ENCODE measurements around the gene GOLGA6L10. TPM values are rescaled to one million over a fixed set of nuclear protein-coding genes. Genes with fewer than 3 reads are reported as not detected.
"Not testable (repeated sequence)": the region's sequence is repeated elsewhere in the genome, so short reads cannot be mapped to it uniquely, and the experiment has no call there.

The GOLGA6L10 gene
- total RNA-seq, 1 experiment from 2014 or later: 1.2 TPM

GRCh38 chr15:82344421-82344820 is 4.9 kb downstream of the GOLGA6L10 start:
- CTCF ChIA-PET; H3K9me2 ChIP-seq (ENCODE audit: insufficient read depth); RAD21 ChIA-PET (ENCODE audit: low non-redundant PET in 1 of 2, low total read pairs in 2 of 2, uncharacterized antibody in 2 of 2, unreplicated experiment in 2 of 2); BruUV-seq (replicated peaks); ATAC-seq; H3K4me1 ChIP-seq (ENCODE audit: control insufficient read depth in 1 of 2, insufficient read depth in 2 of 2, low read length in 2 of 2); H3K9ac ChIP-seq (ENCODE audit: low read length); intact Hi-C loops (cut with micrococcal nuclease); H3K4me3 ChIP-seq (replicated peaks in 1 of 2; ENCODE audit: low read depth in 1 of 2, low read length in 2 of 2); H3K79me2 ChIP-seq (ENCODE audit: insufficient read depth, low read length); H3K9me3 ChIP-seq (ENCODE audit: control insufficient read depth in 1 of 2, insufficient read depth in 1 of 2, low read depth in 1 of 2, low read length in 2 of 2); DNase-seq (ENCODE audit: low read depth, low spot score); H4K20me1 ChIP-seq (ENCODE audit: insufficient read depth); POLR2A ChIA-PET; H3K36me3 ChIP-seq (ENCODE audit: control insufficient read depth in 1 of 2, insufficient read depth in 2 of 2, low read length in 2 of 2); H3K27me3 ChIP-seq (ENCODE audit: insufficient read depth, low read length); H2AFZ ChIP-seq (ENCODE audit: low read depth, low read length, poor library complexity, severe bottlenecking); H3K4me2 ChIP-seq (ENCODE audit: low read length); H3K27ac ChIP-seq (ENCODE audit: low read depth, low read length): not testable (repeated sequence)

GRCh38 chr15:82343851-82344250 is 5.4 kb downstream of the GOLGA6L10 start:
- RAD21 ChIA-PET (ENCODE audit: low non-redundant PET in 1 of 2, low total read pairs in 2 of 2, uncharacterized antibody in 2 of 2, unreplicated experiment in 2 of 2); ATAC-seq; CTCF ChIA-PET; H3K79me2 ChIP-seq (ENCODE audit: insufficient read depth, low read length); H3K9me2 ChIP-seq (ENCODE audit: insufficient read depth); H3K27me3 ChIP-seq (ENCODE audit: insufficient read depth, low read length); H3K36me3 ChIP-seq (ENCODE audit: control insufficient read depth in 1 of 2, insufficient read depth in 2 of 2, low read length in 2 of 2); H3K27ac ChIP-seq (ENCODE audit: low read depth, low read length); DNase-seq (ENCODE audit: low read depth, low spot score); BruUV-seq (replicated peaks); intact Hi-C loops (cut with micrococcal nuclease); H3K9me3 ChIP-seq (ENCODE audit: control insufficient read depth in 1 of 2, insufficient read depth in 1 of 2, low read depth in 1 of 2, low read length in 2 of 2); H3K4me2 ChIP-seq (ENCODE audit: low read length); H3K4me3 ChIP-seq (replicated peaks in 1 of 2; ENCODE audit: low read depth in 1 of 2, low read length in 2 of 2); H4K20me1 ChIP-seq (ENCODE audit: insufficient read depth); H3K9ac ChIP-seq (ENCODE audit: low read length); H3K4me1 ChIP-seq (ENCODE audit: control insufficient read depth in 1 of 2, insufficient read depth in 2 of 2, low read length in 2 of 2); POLR2A ChIA-PET; H2AFZ ChIP-seq (ENCODE audit: low read depth, low read length, poor library complexity, severe bottlenecking): not testable (repeated sequence)

DNA sequence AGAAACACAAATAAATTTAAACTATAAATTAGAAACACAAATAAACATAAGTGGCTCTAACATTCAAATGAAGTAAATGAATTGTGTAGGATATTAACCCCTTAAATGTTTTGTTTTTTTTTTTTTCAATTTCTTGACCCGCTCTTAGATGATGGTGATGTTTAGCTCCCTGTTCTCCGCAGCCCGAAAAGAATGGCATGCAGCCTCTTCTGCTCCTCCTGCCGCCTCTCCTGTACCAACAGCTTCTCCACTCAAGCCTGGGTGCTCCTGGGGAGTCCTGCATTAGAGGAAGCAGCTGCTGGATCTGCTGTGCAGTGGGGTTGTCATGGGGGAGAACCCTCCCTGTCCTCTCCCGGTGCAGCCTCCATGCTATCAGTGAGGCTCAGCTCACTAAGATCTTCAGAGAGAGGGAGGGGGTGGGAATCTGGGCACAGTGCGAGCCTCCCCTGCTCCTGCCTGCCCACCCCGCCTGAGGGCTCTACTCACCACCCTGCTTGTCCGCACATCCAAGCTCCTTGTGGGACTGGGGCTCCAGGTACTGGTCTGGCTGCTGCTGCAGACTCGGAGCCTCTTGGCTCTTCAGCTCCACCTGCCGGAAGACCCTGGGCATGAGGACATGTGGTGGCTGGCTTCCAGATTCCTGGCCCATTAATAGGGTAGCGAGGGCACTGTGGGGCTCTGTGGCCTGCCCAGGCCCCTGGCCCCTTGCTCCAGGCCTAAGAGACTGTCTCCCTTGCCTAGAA is 6.5 kb downstream of the GOLGA6L10 start:
- CTCF ChIA-PET; RAD21 ChIA-PET (ENCODE audit: low non-redundant PET in 1 of 2, low total read pairs in 2 of 2, uncharacterized antibody in 2 of 2, unreplicated experiment in 2 of 2); H3K9ac ChIP-seq (ENCODE audit: low read length); DNase-seq (ENCODE audit: low read depth, low spot score); BruUV-seq (replicated peaks); H3K27me3 ChIP-seq (ENCODE audit: insufficient read depth, low read length); H4K20me1 ChIP-seq (ENCODE audit: insufficient read depth); intact Hi-C loops (cut with micrococcal nuclease); H3K9me3 ChIP-seq (ENCODE audit: control insufficient read depth in 1 of 2, insufficient read depth in 1 of 2, low read depth in 1 of 2, low read length in 2 of 2); H2AFZ ChIP-seq (ENCODE audit: low read depth, low read length, poor library complexity, severe bottlenecking); H3K79me2 ChIP-seq (ENCODE audit: insufficient read depth, low read length); H3K4me3 ChIP-seq (replicated peaks in 1 of 2; ENCODE audit: low read depth in 1 of 2, low read length in 2 of 2); ATAC-seq; H3K27ac ChIP-seq (ENCODE audit: low read depth, low read length); H3K9me2 ChIP-seq (ENCODE audit: insufficient read depth); H3K36me3 ChIP-seq (ENCODE audit: control insufficient read depth in 1 of 2, insufficient read depth in 2 of 2, low read length in 2 of 2); H3K4me2 ChIP-seq (ENCODE audit: low read length); H3K4me1 ChIP-seq (ENCODE audit: control insufficient read depth in 1 of 2, insufficient read depth in 2 of 2, low read length in 2 of 2); POLR2A ChIA-PET: not testable (repeated sequence)

DNA sequence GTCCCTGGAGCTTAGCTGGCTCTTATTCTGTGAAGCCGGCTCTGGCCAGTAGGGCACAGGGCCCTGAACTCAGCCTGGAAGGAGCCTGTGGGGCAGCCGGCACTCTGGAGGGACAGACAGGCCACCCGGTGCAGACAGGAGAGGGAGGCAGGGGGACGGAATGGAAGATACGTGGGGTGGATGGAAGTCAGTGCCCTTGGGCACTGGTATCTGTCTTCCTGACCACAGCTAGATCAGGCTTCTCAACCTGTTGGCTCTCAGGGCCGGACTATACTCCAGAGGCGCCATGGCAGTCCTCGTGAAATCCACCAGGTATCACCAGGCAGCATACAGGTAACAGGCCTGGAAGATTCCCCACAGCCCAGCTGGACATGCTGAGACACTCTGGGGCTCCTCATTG is 10.7 kb downstream of the GOLGA6L10 start:
- H3K4me3 ChIP-seq (replicated peaks in 1 of 2; ENCODE audit: low read depth in 1 of 2, low read length in 2 of 2); H3K4me1 ChIP-seq (ENCODE audit: control insufficient read depth in 1 of 2, insufficient read depth in 2 of 2, low read length in 2 of 2); DNase-seq (ENCODE audit: low read depth, low spot score); POLR2A ChIA-PET; H3K4me2 ChIP-seq (ENCODE audit: low read length); CTCF ChIA-PET; H3K27ac ChIP-seq (ENCODE audit: low read depth, low read length); H4K20me1 ChIP-seq (ENCODE audit: insufficient read depth); H3K9me2 ChIP-seq (ENCODE audit: insufficient read depth); H3K9me3 ChIP-seq (ENCODE audit: control insufficient read depth in 1 of 2, insufficient read depth in 1 of 2, low read depth in 1 of 2, low read length in 2 of 2); H3K27me3 ChIP-seq (ENCODE audit: insufficient read depth, low read length); ATAC-seq; H2AFZ ChIP-seq (ENCODE audit: low read depth, low read length, poor library complexity, severe bottlenecking); intact Hi-C loops (cut with micrococcal nuclease); BruUV-seq (replicated peaks); H3K36me3 ChIP-seq (ENCODE audit: control insufficient read depth in 1 of 2, insufficient read depth in 2 of 2, low read length in 2 of 2); H3K79me2 ChIP-seq (ENCODE audit: insufficient read depth, low read length); RAD21 ChIA-PET (ENCODE audit: low non-redundant PET in 1 of 2, low total read pairs in 2 of 2, uncharacterized antibody in 2 of 2, unreplicated experiment in 2 of 2); H3K9ac ChIP-seq (ENCODE audit: low read length): not testable (repeated sequence)

All from HCT116 (cell line).